WTC11 (cell line): ENCODE results near the gene RNF44. TPM values are rescaled to one million over a fixed set of nuclear protein-coding genes. Genes with fewer than 3 reads are reported as not detected.

Source experiments
- ATAC-seq: fragments of 200-7000 bp; cut with Tn5 transposase; 2 replicates; pipeline ENCODE4 v1.10.0; 2021; ENCODE audit warnings: mild to moderate bottlenecking, moderate library complexity
- CTCF ChIA-PET: fragments of 300-600 bp; sonication (Branson Sonifier 250); formaldehyde crosslinking; loops from one replicate; lab custom pipeline; 2021; ENCODE audit warnings: antibody characterized with exemption; lab: Charles Lee
- POLR2A ChIA-PET: fragments of 350-600 bp; sonication (Branson Sonifier 250); formaldehyde crosslinking; loops from one replicate; lab custom pipeline; 2021; ENCODE audit warnings: antibody characterized with exemption; lab: Charles Lee
- DNase-seq: peaks from one replicate; pipeline ENCODE4 v3.0.0; 2021; ENCODE audit warnings: low spot score
- H3K27ac Mint-ChIP-seq: 2 replicates; pipeline ENCODE4 v1.8.0; 2021; ENCODE audit warnings: mixed read lengths
- H3K27me3 Mint-ChIP-seq: 2 replicates; pipeline ENCODE4 v1.8.0; 2021; ENCODE audit warnings: low read depth, mild to moderate bottlenecking, moderate library complexity, mixed read lengths
- H3K36me3 Mint-ChIP-seq: 2 replicates; pipeline ENCODE4 v1.8.0; 2021; ENCODE audit warnings: mixed read lengths
- H3K4me1 Mint-ChIP-seq: 2 replicates; pipeline ENCODE4 v1.8.0; 2022; ENCODE audit warnings: mixed read lengths
- H3K4me3 Mint-ChIP-seq: 2 replicates; pipeline ENCODE4 v1.8.0; 2021; ENCODE audit warnings: mild to moderate bottlenecking, moderate library complexity, mixed read lengths
- H3K9me3 Mint-ChIP-seq: 2 replicates; pipeline ENCODE4 v1.8.0; 2021; ENCODE audit warnings: mixed read lengths
- AFF4 ChIP-seq: sonication (generic); formaldehyde crosslinking; IDR thresholded peaks from 2 replicates; pipeline ENCODE4 v1.8.1; 2023; ENCODE audit warnings: mild to moderate bottlenecking, missing genetic modification reagents, borderline replicate concordance
- ATF3 ChIP-seq: sonication (generic); formaldehyde crosslinking; conservative IDR thresholded peaks from 2 replicates; pipeline ENCODE4 v1.8.1; 2022; ENCODE audit warnings: mild to moderate bottlenecking, missing genetic modification reagents
- E2F1 ChIP-seq: sonication (generic); formaldehyde crosslinking; IDR thresholded peaks from 2 replicates; pipeline ENCODE4 v1.8.0; 2022; ENCODE audit warnings: mild to moderate bottlenecking, missing genetic modification reagents
- FOXP1 ChIP-seq: sonication (generic); formaldehyde crosslinking; IDR thresholded peaks from 2 replicates; pipeline ENCODE4 v1.8.0; 2022; ENCODE audit warnings: missing genetic modification reagents, mild to moderate bottlenecking, moderate library complexity, borderline replicate concordance
- GRHL2 ChIP-seq: fragments of 250-450 bp; sonication (Bioruptor Pico); IDR thresholded peaks from 2 replicates; pipeline ENCODE4 v1.8.0; 2022; ENCODE audit warnings: mild to moderate bottlenecking, moderate library complexity; ENCODE audit not compliant: insufficient replicate concordance, severe bottlenecking
- HMGA2 ChIP-seq: fragments of 250-450 bp; sonication (Bioruptor Pico); IDR thresholded peaks from 2 replicates; pipeline ENCODE4 v1.4.0; 2021; ENCODE audit warnings: mild to moderate bottlenecking, moderate library complexity
- MAX ChIP-seq: sonication (generic); formaldehyde crosslinking; IDR thresholded peaks from 2 replicates; pipeline ENCODE4 v1.8.0; 2022; ENCODE audit warnings: mild to moderate bottlenecking, missing genetic modification reagents
- NFATC4 ChIP-seq: fragments of 250-450 bp; sonication (Bioruptor Pico); IDR thresholded peaks from 2 replicates; pipeline ENCODE4 v1.9.0; 2021; ENCODE audit warnings: mild to moderate bottlenecking
- NFE2L1 ChIP-seq: sonication (generic); formaldehyde crosslinking; IDR thresholded peaks from 2 replicates; pipeline ENCODE4 v1.8.1; 2023; ENCODE audit warnings: missing genetic modification reagents
- NFYB ChIP-seq: sonication (generic); formaldehyde crosslinking; conservative IDR thresholded peaks from 2 replicates; pipeline ENCODE4 v1.8.0; 2022; ENCODE audit warnings: low read depth, missing genetic modification reagents
- NR2C2 ChIP-seq: sonication (generic); formaldehyde crosslinking; IDR thresholded peaks from 2 replicates; pipeline ENCODE4 v1.8.0; 2022; ENCODE audit warnings: mild to moderate bottlenecking, missing genetic modification reagents
- PRDM15 ChIP-seq: sonication (generic); formaldehyde crosslinking; IDR thresholded peaks from 2 replicates; pipeline ENCODE4 v1.8.0; 2022; ENCODE audit warnings: missing genetic modification reagents
- SMAD4 ChIP-seq: sonication (generic); formaldehyde crosslinking; IDR thresholded peaks from 2 replicates; pipeline ENCODE4 v1.8.0; 2022; ENCODE audit warnings: mild to moderate bottlenecking, missing genetic modification reagents
- SP1 ChIP-seq: sonication (generic); formaldehyde crosslinking; conservative IDR thresholded peaks from 2 replicates; pipeline ENCODE4 v1.8.1; 2022; ENCODE audit warnings: missing genetic modification reagents
- TCF7 ChIP-seq: sonication (generic); formaldehyde crosslinking; IDR thresholded peaks from 2 replicates; pipeline ENCODE4 v1.8.0; 2022; ENCODE audit warnings: mild to moderate bottlenecking, low read depth, missing genetic modification reagents, moderate library complexity
- TP53 ChIP-seq: sonication (generic); formaldehyde crosslinking; IDR thresholded peaks from 2 replicates; pipeline ENCODE4 v1.8.1; 2023; ENCODE audit warnings: mild to moderate bottlenecking, missing genetic modification reagents
- ZNF138 ChIP-seq: sonication (generic); formaldehyde crosslinking; conservative IDR thresholded peaks from 2 replicates; pipeline ENCODE4 v1.8.1; 2022; ENCODE audit warnings: mild to moderate bottlenecking, moderate library complexity, missing genetic modification reagents
- ZNF263 ChIP-seq: sonication (generic); formaldehyde crosslinking; IDR thresholded peaks from 2 replicates; pipeline ENCODE4 v1.8.1; 2022; ENCODE audit warnings: low read depth, mild to moderate bottlenecking, moderate library complexity, missing genetic modification reagents
- ZNF281 ChIP-seq: sonication (generic); formaldehyde crosslinking; IDR thresholded peaks from 2 replicates; pipeline ENCODE4 v1.8.0; 2023; ENCODE audit warnings: mild to moderate bottlenecking, missing genetic modification reagents
- ZNF317 ChIP-seq: sonication (generic); formaldehyde crosslinking; IDR thresholded peaks from 2 replicates; pipeline ENCODE4 v1.8.1; 2023; ENCODE audit warnings: low read depth, mild to moderate bottlenecking, moderate library complexity, missing genetic modification reagents, borderline replicate concordance
- ZNF425 ChIP-seq: fragments of 250-450 bp; sonication (Bioruptor Pico); conservative IDR thresholded peaks from 2 replicates; pipeline ENCODE4 v1.9.0; 2021; ENCODE audit warnings: mild to moderate bottlenecking
- total RNA-seq: library from RNA; stranded (reverse); gene quantifications from 3 replicates; pipeline ENCODE4 v1.2.3, GENCODE V29; 2021

Gene RNF44
- total RNA-seq, 1 experiment from 2014 or later, result 233 TPM

GRCh38 chr5:176532795-176533194 lies 4.4 kb downstream of the RNF44 start:
- CTCF ChIA-PET, result no interaction called here
- Mint-ChIP-seq H3K4me3 (no peak overlapping the region), H3K4me1 (peaks cover 28% of the 10 kb centered on the region), H3K27ac (no peak overlapping the region), H3K9me3 (no peaks in the 10 kb centered on the region), H3K27me3 (no peaks in the 10 kb centered on the region), H3K36me3 (peaks cover 40% of the 10 kb centered on the region)
- POLR2A ChIA-PET, result no interaction called here
- no peak for TF ChIP-seq ZNF281 (CRISPR knock-in tag)
- no peak for TF ChIP-seq ZNF263 (CRISPR knock-in tag)
- TF ChIP-seq SMAD4, result no peak
- no peak for TF ChIP-seq ZNF317 (CRISPR knock-in tag)
- TF ChIP-seq NR2C2 (CRISPR knock-in tag), result no peak
- no peak for TF ChIP-seq TCF7 (CRISPR knock-in tag)
- TF ChIP-seq ZNF138 (CRISPR knock-in tag), result no peak
- 0 out of 2 replicates have a peak, but pooled peaks have one; percentile 20 for TF ChIP-seq FOXP1
- no peak for DNase-seq
- no peak for ATAC-seq

GRCh38 chr5:176531902-176532493 lies 5.2 kb downstream of the RNF44 start:
- DNase-seq (no peak), ATAC-seq (no peak)
- Mint-ChIP-seq H3K27ac (no peak overlapping the region), H3K4me1 (peaks cover 28% of the 10 kb centered on the region), H3K4me3 (no peak overlapping the region), H3K9me3 (no peaks in the 10 kb centered on the region), H3K36me3 (peaks cover 40% of the 10 kb centered on the region), H3K27me3 (no peaks in the 10 kb centered on the region)
- ChIA-PET CTCF (no interaction called here), POLR2A (no interaction called here)
- no peak for TF ChIP-seq PRDM15 (CRISPR knock-in tag)
- TF ChIP-seq NFYB, result no peak
- no peak for TF ChIP-seq GRHL2 (CRISPR knock-in tag)
- no peak for TF ChIP-seq E2F1 (CRISPR knock-in tag)
- TF ChIP-seq NFATC4 (CRISPR knock-in tag), result no peak
- no peak for TF ChIP-seq MAX (CRISPR knock-in tag)
- no peak for TF ChIP-seq TCF7 (CRISPR knock-in tag)
- no peak for TF ChIP-seq HMGA2 (CRISPR knock-in tag)
- no peak for TF ChIP-seq SP1 (CRISPR knock-in tag)
- TF ChIP-seq ZNF425 (CRISPR knock-in tag), result no peak
- TF ChIP-seq NFE2L1 (CRISPR knock-in tag), result no peak
- TF ChIP-seq AFF4 (CRISPR knock-in tag), result no peak
- TF ChIP-seq TP53 (CRISPR knock-in tag), result no peak
- TF ChIP-seq ATF3, result no peak
